Coronary artery (tissue), 2 donors: Measurements from ENCODE around the gene SLC40A1.
"Not testable (repeated sequence)": the region's sequence is repeated elsewhere in the genome, so short reads cannot be mapped to it uniquely, and the experiment has no call there.

Source experiments
- DNase-seq: peaks from one replicate; pipeline ENCODE4 v3.0.0-alpha.2; 2017; ENCODE audit warnings: low spot score
- H3K27ac ChIP-seq, 2 donors: fragments of 200-600 bp; sonication (generic); one replicate each; pipeline ENCODE4 v1.5.1; 2016 to 2019
- H3K4me3 ChIP-seq: fragments of 200-600 bp; sonication (generic); 2 replicates; pipeline ENCODE4 v1.5.1; 2016; ENCODE audit warnings: mild to moderate bottlenecking, moderate library complexity
- CTCF ChIP-seq: fragments of 200-600 bp; sonication (generic); IDR thresholded peaks from one replicate; pipeline ENCODE4 v1.5.1; 2019; ENCODE audit warnings: antibody characterized with exemption

Gene SLC40A1

GRCh38 chr2:189613077-189613636 is 32.6 kb upstream of the SLC40A1 start:
- peak overlapping the region; percentile 49 to 76 for H3K27ac ChIP-seq
- TF ChIP-seq CTCF, result no peak
- peak overlapping the region; percentile 65 for H3K4me3 ChIP-seq
- DNase-seq, result no peak

GRCh38 chr2:189610700-189611099 is 30.1 kb upstream of the SLC40A1 start:
- no peak for TF ChIP-seq CTCF
- no peak overlapping the region for H3K27ac ChIP-seq
- no peak for DNase-seq
- H3K4me3 ChIP-seq, result no peak overlapping the region

- TF ChIP-seq CTCF, result no peak
- H3K27ac ChIP-seq, result no peak overlapping the region
- no peak overlapping the region for H3K4me3 ChIP-seq
- DNase-seq, result no peak
Measured at GRCh38 chr2:189609853-189610252, 29.3 kb upstream of the SLC40A1 start.

GRCh38 chr2:189609423-189609816 is 28.8 kb upstream of the SLC40A1 start:
- H3K4me3 ChIP-seq, result no peak overlapping the region
- no peak overlapping the region for H3K27ac ChIP-seq
- DNase-seq, result no peak
- no peak for TF ChIP-seq CTCF

- no peak for DNase-seq
- Histone ChIP-seq H3K27ac (no peak overlapping the region), H3K4me3 (no peak overlapping the region)
- TF ChIP-seq CTCF, result no peak
Measured at GRCh38 chr2:189608795-189609422, 28.3 kb upstream of the SLC40A1 start.

- Histone ChIP-seq H3K4me3 (no peak overlapping the region), H3K27ac (no peak overlapping the region)
- no peak for TF ChIP-seq CTCF
- DNase-seq, result no peak
Measured at GRCh38 chr2:189608170-189608569, 27.6 kb upstream of the SLC40A1 start.

GRCh38 chr2:189602233-189602632 is 21.6 kb upstream of the SLC40A1 start:
- Histone ChIP-seq H3K27ac (no peak overlapping the region), H3K4me3 (no peak overlapping the region)
- no peak for TF ChIP-seq CTCF
- DNase-seq, result no peak

GRCh38 chr2:189601652-189602051 is 21.1 kb upstream of the SLC40A1 start:
- not testable (repeated sequence) for H3K27ac ChIP-seq, DNase-seq, H3K4me3 ChIP-seq
